Frontal cortex (tissue), 4 donors: ENCODE measurements around the gene KMT5B. TPM values are rescaled to one million over a fixed set of nuclear protein-coding genes. Genes with fewer than 3 reads are reported as not detected.

Source experiments
- DNase-seq, 2 donors: peaks; one replicate each; pipeline ENCODE4 v3.0.0; 2012; ENCODE audit warnings: low spot score in 2 of 2
- FAIRE-seq: peaks from 2 replicates; lab custom pipeline; 2012; peaks lifted over from hg19 to GRCh38; lab: Jason Lieb, UNC
- total RNA-seq: library from RNA; depleted of rRNA; stranded (reverse); fragments of >200 nt; gene quantifications from one replicate; pipeline ENCODE4 v1.2.3, GENCODE V29; 2014
- donor health status: control.
- donor health status: control.
- donor health status: control.

Gene KMT5B
- total RNA-seq, 1 donor from 2014 or later, result 116 TPM

DNA sequence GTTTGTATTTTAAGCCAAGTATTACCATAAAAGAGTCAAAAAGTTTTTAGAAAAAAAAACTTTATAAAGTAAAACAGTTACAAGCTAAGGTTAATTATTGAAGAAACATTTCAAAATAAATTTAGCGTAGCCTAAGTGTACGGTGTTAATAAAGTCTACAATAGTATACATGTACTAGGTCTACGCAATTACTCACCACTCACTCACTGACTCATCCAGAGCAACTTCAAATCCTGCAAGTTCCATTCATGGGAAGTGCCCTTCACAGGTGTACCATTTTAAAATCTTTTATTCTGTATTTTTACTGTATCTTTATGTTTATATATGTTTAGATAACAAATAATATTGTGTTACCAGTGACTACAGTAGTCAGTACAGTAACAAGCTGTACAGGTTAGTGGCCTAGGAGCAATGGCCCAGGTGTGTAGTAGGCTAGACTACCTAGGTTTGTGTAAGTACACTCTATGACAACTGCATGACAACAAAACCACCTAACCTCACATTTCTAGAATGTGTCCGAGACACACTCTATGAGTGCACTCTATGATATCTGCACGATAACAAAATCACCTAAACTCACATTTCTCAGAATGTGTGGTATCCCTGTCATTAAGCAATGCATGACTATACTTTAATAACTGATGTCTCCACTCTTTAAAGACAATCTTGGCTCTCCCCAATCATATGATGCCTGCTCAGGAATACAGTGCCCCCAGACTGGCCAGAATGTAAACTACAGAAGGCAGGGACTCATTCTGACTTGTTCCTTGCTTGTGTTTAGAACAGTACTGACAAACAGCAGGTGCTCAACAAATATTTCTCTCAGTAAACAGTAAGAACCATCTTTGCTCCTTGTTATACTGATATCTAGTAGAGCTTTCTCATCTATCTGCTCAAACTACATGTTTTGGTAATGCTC is 21.2 kb downstream of the KMT5B start:
- DNase-seq (no peak), FAIRE-seq (no peak)

DNA sequence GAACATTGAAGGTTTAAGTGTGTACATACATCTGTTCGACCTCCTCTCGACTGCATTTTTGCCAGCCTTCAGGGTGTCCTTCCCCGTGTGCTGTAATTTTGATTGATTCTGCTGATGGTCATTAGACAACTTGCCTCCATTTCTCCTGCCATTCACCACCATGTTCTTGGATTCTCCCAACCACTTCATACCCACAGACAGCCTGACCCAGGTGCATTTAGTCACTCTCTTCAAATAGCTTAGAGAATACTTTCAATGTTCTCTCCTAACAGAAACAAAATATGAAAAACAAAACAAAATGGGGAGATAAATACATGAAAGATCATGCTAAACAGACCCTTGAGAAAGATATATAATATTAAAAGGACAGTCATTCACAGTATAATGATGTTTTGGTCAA is 23.2 kb downstream of the KMT5B start:
- FAIRE-seq (no peak), DNase-seq (no peak)

DNA sequence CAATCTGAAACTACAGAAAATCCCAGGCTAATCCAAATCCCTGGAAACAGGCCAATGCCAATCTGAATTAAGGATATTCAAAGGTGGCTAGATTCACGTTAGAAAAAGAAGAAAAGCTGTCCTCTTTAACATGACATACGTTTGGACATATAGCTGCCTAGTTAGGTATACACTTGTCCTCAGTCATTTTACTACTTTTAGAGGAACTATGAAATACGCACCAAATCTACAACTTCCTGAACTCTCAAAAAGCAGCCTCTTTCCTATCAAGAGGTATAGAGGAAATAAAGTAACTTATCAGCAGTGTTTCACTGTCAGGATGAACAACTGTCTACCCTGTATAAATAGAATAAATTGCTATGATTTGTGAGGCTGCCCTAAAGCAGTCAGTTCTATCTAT is 24.0 kb downstream of the KMT5B start:
- DNase-seq (no peak), FAIRE-seq (no peak)

DNA sequence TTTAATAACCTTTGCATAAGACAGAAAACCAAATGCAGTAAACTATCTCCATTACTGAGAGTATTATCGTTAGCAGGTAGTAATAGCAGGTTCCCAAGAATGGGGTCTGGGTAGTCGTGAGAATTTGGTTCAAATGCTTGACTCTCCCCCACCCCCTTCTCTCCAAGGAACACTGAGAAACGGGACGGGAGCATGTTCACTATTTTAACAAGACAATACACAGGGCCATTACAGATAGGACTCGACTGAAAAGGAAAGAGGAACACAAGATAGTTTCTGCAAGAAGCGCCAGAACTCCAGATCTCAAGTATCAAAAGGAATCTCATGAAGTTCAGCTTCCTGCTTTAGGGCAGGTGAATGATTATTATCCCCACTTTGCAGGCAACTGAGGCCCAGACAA is 27.0 kb downstream of the KMT5B start:
- DNase-seq, result no peak
- no peak for FAIRE-seq

DNA sequence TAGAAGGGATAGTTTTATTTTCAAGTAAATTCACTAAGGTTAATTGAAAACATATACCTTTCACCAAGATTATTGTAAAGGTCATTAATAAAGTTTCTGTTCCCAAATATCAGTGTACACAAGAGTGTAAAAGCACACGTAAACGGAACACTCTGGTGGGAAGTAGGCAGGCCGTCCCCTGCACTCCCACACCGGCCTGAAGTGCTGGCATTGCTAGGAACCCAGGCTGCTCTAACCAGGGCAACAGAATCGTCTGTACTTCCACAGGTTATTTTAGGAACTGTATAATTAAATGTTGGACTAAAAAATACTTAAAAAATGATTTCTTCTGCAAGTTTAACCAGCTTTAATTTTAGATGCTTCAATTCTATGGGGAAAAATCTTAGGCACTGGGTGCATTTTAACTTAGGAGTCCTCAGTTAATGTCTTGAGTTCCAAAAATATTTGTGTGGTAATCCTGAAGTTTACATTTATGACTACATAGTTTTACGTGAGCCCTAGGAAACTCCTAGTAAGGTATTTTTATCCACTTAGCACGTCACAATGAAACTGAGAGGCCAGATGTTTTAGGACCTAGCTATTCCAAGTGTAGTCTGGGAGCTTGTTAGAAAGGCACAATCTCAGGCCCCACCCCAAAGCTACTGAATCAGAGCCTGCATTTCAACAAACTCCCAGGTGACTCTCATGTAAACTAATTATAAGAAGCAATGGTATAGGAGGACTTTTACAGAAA is 31.2 kb downstream of the KMT5B start:
- FAIRE-seq (no peak), DNase-seq (no peak)

DNA sequence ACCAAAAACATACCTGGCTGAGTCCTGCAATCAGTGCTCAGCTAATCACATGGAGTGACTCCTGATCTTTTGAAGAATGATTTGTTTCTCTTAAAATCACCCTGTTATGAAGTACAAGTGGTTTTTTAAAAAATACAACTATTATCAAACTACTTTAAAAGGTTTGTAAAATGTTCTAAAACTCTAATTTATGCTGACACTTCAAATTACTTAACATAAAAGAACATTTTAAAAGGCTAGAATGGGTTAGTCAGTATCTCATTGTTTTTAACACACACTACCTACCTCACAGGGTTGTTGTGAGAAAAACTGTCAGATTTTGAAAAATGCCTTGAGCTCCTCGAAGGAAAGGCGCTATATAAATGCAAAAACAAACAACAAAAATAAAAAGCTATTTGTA is 33.2 kb downstream of the KMT5B start:
- no peak for FAIRE-seq
- no peak for DNase-seq

DNA sequence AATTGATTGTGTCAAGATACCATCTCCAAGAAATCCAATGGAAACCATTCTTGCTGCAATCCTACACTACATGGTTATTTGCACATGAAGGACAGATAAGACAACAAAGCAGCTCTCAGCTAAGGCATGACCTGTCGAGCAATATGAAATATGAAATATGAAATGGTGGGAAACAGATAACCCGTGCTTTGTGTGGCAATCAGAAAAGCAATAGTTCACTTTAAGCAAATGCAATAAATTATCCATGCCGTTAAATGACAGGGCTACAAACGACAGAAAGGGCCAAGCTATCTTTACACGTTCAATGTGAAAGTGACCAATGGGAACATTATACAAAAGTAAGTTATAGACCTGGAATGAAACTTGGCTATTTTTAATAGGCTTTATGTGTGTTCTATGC is 35.2 kb downstream of the KMT5B start:
- DNase-seq (no peak), FAIRE-seq (no peak)

DNA sequence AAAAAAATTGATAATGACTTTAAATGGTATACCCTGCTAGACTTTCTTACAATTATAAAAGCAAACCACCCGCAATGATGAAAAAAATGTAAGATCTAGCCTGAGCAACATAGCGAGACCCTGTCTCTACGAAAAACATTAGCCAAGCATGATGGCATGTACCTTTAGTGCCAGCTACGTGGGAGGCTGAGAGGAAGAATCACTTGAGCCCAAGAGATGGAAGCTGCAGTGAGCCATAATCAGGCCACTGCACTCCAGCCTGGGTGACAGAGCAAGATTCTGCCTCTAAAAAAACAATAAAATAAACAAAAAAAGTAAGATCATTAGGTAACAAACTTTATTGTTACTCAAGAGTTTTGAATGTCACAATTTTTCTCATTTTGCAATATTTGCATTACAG is 39.2 kb downstream of the KMT5B start:
- FAIRE-seq (no peak), DNase-seq (no peak)

DNA sequence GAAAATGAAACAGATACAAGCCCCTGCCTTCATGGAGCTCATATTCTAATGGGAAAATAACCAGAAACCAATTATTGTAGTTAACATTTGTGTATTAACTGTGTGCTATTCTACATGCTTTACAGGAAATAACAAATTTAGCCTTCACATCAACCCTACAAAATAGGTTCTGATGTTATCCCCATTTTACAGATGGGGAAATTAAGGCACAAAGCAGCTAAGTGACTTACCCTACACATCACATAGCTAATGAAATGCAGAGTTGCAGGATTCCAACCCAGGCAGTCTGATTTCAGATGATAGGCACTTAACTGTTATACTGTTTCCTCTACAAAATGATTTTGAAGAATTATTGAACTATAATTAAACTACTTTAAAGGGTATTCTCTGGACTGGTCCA is 43.7 kb downstream of the KMT5B start:
- DNase-seq, result no peak
- FAIRE-seq, result no peak

DNA sequence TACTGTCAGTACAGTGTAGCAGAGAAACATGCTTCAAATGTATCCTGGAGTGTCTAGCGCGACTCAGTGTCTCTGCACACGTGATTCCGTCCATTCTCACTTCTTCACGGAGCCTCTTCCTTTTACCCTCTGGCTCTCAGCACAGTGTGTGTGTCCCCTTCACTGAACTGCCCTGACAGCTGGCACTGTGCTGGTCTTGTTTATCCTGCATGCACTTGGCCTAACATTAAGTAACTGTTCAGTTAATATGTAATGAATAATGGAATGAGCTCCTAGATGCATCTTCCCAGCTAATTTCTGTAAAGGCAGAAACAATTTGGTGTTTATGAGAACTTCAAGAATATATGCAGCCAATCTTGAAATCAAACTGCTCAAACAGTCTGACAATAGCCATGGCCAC is 44.4 kb downstream of the KMT5B start:
- no peak for DNase-seq

DNA sequence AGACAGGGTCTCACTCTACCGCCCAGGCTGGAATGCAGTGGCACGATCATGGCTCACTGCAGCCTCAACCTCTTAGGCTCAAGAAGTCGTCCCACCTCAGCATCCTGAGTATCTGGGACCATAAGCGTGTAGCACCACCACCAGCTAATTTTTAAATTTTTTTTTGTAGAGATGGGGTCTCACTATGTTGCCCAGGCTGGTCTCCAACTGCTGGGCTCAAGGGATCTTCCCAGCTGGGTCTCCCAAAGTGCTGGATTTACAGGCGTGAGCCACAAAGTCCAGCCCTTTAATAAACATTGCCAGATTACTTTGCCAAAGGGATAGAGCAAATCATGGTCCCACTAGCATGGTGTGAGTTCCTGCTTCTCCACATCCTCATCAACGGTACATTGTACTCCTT is 45.6 kb downstream of the KMT5B start:
- no peak for FAIRE-seq
- no peak for DNase-seq

More for the DNA sequence above, 44.4 kb downstream of the KMT5B start:
- no peak for FAIRE-seq

DNA sequence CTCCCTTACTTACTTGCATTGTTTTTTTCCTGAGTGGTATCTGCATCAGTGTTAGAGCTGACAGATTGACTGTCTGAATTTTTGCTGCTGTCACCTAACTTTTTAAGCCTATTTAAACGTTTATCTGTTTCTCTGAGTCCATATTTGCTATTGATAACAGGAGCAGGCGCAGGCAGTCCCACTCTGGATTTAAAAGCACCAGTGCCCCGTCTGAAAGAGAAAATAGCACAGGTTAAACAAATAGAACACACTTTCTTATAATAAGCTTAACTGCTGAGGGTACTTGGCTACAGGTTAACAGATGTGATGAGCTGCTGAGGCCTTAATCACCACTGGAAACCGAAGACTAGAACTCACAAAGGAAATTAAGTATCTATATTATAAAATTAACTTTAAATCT is 46.1 kb downstream of the KMT5B start:
- DNase-seq (no peak), FAIRE-seq (no peak)

DNA sequence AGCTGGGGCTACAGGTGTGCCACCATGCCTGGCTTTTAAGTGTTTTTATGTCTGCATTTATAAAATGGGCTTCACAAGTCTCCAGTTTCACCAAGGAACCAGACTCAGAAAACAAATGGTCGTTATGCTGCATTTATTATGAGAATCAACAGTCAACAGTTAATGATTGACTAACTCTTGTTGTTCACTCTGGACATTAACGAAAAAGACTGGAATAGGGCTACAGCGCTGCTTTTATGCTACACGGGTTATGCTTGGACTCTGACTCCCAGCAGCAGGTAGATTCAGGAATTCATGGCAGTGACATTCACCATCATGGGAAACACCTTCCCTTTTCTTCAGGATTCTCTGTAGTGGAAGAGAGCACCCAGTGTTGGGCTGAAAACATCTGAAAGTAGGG is 47.5 kb downstream of the KMT5B start:
- DNase-seq, result no peak
- no peak for FAIRE-seq

DNA sequence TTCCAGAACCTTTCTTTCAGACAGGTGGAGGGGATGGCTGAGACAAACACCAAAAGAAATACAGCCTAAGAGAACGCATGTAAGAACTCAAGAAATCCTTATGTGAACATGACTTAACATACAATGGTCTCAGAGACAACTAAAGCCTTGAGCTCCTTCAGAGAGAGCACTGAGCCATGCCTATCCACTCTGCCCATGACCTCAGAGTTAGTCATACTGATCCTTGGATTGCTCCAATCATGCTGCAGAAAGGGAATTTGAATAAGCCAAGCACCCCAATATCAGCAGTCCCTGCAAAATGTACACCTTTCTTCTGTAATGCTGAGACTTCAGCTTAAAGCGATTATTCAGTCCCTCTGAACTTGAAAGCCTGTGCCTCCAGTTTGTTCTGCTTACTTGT is 48.7 kb downstream of the KMT5B start:
- FAIRE-seq (no peak), DNase-seq (no peak)

DNA sequence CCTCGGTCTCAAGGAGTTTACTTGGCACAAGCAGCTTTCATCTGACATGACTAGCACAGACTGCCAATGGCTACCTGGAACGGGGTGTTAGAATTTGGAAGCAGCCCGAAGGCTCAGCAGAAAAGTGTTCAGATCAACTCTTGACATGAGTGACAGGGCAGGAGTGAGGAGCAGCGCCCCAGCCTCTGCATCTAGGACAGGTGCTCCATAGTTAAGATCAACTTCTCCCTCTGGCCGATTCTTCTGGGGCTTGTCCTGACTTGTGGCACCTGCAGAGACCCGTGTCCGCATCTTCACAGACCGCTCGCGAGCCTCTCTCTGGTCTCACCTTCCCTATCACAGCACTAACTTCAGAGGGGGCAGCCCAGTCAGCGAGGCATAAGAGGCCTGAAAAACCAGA is 49.4 kb downstream of the KMT5B start:
- DNase-seq (no peak), FAIRE-seq (no peak)

DNA sequence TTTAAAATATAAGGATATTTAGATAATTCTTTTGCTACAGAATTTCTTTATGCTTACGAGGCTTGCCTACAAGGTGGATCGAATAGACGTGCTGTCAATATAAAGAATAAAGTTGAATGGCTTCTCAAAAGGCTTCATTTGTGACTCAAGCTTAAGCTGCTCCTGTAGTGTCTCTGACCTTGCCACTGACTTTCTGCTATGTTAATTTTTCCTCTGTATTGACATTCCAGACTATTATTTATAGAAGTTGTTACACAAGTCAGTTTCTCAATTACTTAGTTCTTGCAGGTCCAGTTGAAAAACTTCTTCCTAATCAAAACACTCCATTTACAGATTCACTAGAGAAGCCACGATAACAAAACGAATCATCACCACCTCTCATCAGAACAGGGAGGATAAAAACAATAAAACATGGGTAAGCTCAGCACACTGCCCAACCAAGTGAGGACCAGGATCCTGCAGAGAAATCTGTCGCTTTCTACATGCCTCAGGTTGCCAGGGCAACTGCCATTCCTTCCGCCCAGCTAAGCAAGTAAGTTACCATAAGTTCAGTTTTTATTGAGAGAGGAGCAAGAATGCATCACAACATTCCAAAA is 52.9 kb downstream of the KMT5B start:
- FAIRE-seq (no peak), DNase-seq (no peak)

DNA sequence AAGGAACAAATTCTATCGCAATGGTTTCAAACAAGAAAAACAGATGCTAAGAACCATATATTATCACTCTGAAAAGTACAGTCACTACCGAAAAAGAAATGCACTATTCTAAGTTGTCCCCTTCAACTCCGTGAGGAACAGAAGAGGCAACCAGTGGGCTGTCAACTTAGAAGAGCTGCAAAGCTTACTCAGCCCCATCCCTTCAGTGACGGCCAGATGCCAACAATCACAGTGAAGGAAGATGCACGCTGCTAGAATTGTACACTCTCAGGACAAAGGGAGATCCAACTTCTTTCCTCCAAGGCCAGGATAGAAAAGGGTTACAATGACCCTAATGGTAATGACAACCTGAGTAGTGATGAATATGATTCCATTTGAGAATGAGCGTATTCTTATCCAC is 53.4 kb downstream of the KMT5B start:
- no peak for FAIRE-seq
- DNase-seq, result no peak

DNA sequence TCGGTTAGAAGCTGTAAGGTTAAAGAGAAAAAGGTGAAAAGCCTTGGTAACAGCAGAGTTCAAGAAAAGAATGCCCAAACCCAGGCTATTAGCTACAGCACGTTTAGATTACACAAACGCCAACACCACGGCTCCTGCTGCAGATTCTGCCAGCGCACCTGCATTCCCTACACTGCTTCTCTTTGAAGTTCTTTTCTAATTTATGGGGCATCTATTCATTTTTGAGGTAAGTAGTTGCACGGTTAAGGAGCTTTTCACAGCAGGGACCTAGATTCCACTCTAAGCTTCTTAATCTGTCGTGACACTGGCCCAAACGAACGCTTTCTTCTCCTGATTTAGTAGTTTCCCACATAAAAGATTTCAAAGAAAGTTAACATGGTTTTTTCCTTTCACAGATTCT is 53.9 kb downstream of the KMT5B start:
- no peak for DNase-seq
- no peak for FAIRE-seq

DNA sequence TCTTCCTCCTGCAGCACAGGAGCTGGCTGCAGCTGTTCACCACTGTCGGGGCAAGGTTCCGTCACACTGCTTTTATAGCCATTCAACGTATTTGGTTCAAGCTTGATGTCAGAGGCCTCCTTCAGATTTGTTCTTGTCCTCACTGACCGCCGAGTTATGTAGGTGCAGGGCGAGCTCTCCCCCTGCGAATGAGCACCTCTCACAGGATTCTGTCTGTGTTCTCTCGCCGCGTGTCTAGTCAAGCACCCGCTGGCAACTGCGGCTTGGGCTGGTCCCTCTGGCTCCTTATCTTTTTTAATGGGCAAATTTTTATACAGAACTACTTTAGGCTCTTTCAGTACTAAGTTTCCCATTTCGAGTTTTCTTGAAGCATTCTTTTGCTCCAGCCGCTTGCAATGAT is 54.5 kb downstream of the KMT5B start:
- FAIRE-seq, result no peak
- no peak for DNase-seq

DNA sequence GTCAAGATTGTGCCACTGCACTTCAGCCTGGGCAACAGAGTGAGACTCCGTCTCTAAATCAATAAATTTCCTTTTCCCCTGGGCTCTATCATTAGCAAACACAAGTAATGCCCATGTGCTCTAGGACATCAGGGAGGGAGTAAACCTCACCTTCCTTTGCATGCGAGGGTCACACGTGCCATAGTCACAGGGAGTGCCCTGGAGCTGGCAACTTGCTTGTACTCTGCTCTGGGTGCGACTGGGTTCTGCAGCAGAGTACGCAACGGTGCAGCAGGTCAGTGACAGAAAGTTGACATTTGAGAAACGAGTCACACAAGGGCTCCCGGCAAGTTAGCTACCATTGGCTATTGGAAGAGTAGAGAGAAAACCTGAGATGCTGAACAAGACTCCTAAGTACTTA is 59.4 kb downstream of the KMT5B start:
- FAIRE-seq (no peak), DNase-seq (no peak)

DNA sequence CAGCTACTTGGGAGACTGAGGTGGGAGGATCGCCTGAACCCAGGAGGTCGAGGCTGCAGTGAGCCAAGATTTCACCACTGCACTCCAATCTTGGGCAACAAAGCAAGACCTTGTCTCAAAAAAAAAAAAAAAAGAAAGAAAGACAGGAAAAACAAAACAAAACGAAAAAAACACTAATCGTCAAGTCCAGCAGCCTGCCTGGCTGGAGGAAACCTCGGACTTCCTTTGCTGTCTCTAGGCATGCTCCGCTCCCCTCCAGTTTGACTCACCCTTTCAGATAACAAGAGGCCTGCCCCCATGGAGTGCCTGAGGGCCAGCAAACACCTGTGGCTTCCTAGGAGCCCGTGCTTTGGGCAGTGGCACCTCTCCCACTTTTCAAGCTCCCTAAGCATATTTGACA is 63.1 kb downstream of the KMT5B start:
- DNase-seq (no peak), FAIRE-seq (no peak)
